ENCODE measurements around the gene TRIO. TPM values are rescaled to one million over a fixed set of nuclear protein-coding genes. Genes with fewer than 3 reads are reported as not detected.

TRIO gene
- total RNA-seq, 2 donors from 2014 or later: 62.0 to 137 TPM

DNA sequence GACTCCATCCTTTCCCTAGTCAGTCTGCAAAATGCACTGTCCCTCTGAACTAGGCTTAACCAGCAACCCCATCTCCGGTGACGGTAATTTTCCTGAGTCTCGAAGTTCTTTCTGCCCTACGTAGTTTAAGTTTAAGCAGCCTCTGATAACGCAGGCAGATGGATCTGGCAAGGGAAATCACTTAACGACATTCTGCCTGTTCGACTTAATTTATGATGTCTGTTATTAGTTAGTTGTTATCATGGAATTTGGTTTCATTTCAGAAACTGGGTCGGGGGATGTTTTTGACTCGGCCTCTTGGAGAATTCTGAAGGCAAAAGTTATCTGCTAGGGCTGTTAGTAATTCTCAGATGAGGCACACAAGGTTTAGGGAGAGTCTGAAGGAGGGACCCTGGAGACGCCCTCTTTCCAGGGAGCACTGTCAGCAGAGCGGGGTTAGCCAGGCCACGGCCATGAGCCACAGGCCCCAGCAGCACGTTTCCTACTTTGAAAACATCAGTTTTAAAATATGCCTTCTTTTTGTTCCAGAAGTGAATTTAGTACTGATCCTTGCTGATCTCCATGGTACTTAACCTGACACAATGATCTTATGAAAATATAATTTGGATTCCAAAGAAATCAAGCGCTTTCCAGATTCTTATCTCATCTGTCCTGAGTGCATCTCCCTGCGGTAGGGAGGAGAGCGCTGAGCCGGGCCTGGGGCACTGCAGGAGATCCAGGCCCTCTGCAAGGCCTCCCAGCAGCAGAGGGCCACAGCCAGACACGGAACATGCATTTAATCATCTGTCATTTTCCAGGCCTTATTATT is 267.5 kb downstream of the TRIO start:
- Histone ChIP-seq H3K4me3 (no peak overlapping the region), H3K4me1 (no peaks in the 10 kb centered on the region), H3K27ac (no peak overlapping the region), H3K27me3 (no peaks in the 10 kb centered on the region), H3K36me3 (replicated peaks in 1 of 2; ENCODE audit: insufficient read depth in 1 of 2, low read depth in 2 of 2) (peaks cover 0 to 8% of the 10 kb centered on the region in 2 donors), H3K9me3 (no peaks in the 10 kb centered on the region)
- DNase-seq (no peak), ATAC-seq (no peak)
- intact Hi-C loops (cut with DNase I): no loop called here
- 68 to 73% methylated on average over 18 of the region's 18 CpGs for WGBS, 2 donors
- TF ChIP-seq, protein P1, sequence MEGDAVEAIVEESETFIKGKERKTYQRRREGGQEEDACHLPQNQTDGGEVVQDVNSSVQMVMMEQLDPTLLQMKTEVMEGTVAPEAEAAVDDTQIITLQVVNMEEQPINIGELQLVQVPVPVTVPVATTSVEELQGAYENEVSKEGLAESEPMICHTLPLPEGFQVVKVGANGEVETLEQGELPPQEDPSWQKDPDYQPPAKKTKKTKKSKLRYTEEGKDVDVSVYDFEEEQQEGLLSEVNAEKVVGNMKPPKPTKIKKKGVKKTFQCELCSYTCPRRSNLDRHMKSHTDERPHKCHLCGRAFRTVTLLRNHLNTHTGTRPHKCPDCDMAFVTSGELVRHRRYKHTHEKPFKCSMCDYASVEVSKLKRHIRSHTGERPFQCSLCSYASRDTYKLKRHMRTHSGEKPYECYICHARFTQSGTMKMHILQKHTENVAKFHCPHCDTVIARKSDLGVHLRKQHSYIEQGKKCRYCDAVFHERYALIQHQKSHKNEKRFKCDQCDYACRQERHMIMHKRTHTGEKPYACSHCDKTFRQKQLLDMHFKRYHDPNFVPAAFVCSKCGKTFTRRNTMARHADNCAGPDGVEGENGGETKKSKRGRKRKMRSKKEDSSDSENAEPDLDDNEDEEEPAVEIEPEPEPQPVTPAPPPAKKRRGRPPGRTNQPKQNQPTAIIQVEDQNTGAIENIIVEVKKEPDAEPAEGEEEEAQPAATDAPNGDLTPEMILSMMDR (IDR thresholded peaks at IDR 0.05): no peak
- no peak for TF ChIP-seq POLR2A (IDR thresholded peaks at IDR 0.05)

DNA sequence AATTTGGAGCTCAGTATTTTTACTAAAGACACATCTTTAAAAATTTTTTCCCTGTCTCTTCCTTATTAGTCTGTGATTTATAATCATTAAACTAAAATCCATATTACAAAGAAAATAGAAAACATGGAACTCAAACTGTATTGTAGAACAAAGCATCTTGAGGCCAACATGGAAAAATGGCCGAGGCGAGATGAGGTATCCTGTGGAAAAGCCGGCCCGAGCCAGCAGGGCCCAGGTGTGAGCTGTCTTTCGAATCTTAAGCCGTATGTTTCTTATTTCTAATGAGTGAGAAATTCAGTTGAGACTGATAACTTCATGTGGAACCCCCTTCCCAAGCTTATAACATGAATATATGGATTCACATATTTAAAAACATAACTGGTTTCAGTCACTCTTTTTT is 268.1 kb downstream of the TRIO start:
- H3K9me3 ChIP-seq: no peaks in the 10 kb centered on the region
- intact Hi-C loops (cut with DNase I): no loop called here
- H3K4me1 ChIP-seq: no peaks in the 10 kb centered on the region
- peaks cover 0 to 7% of the 10 kb centered on the region in 2 donors for H3K36me3 ChIP-seq (replicated peaks in 1 of 2; ENCODE audit: insufficient read depth in 1 of 2, low read depth in 2 of 2)
- ATAC-seq (no peak), DNase-seq (no peak)
- no peak for TF ChIP-seq POLR2A (IDR thresholded peaks at IDR 0.05)
- H3K27me3 ChIP-seq: no peaks in the 10 kb centered on the region
- H3K4me3 ChIP-seq: no peak overlapping the region
- no peak overlapping the region for H3K27ac ChIP-seq
- WGBS, 2 donors: 94% methylated on average over 6 of the region's 6 CpGs

DNA sequence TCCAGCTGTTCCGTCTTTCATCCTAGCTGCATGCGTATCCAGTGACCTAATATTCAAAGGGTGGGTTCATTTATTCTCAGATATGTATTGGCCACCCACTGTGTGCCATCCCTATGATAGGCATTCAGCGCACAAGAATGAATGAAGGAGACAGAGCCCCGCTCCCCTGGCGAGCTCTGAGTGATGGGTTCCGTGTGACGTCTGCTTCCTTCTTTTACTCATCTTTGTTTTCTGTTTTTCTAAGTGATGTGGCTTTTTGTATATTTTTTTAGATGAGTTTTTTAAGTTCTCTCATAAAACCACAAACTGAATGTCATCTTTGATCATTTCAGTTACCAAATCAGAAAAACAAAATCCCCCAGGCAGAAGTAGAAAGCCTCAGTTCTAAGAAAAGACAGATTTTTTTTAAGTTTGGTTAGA is 270.2 kb downstream of the TRIO start:
- intact Hi-C loops (cut with DNase I): no loop called here
- 84 to 98% methylated on average over 7 of the region's 7 CpGs for WGBS, 2 donors
- no peaks in the 10 kb centered on the region for H3K27me3 ChIP-seq
- no peak overlapping the region for H3K4me3 ChIP-seq
- H3K36me3 ChIP-seq (replicated peaks in 1 of 2; ENCODE audit: insufficient read depth in 1 of 2, low read depth in 2 of 2): peaks cover 0 to 3% of the 10 kb centered on the region in 2 donors
- TF ChIP-seq POLR2A (IDR thresholded peaks at IDR 0.05): no peak
- TF ChIP-seq, protein P1 (IDR thresholded peaks at IDR 0.05): no peak
- ATAC-seq (no peak), DNase-seq (no peak)
- no peaks in the 10 kb centered on the region for H3K4me1 ChIP-seq
- H3K9me3 ChIP-seq: no peaks in the 10 kb centered on the region
- H3K27ac ChIP-seq: no peak overlapping the region

DNA sequence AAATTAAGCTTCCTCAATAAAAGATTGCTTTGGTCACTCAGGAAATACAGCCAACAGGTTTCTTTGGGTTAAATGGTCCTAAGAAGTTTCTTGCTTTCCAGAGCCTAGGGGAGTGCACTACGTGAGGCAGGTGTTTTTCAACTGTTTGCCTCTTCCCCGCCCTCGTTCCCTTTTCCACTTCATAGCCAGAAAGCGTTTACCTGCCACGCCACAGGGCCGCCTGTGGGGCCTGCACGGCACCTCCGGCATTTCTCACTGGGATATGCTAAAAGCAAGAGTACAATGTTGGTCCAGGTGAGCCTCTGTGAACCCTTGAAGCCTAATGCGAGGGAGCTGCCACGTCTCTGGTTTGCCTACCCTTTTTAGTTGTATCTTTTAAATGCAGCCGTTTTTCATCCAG is 270.9 kb downstream of the TRIO start:
- no peak for DNase-seq
- intact Hi-C loops (cut with DNase I): no loop called here
- Histone ChIP-seq H3K27me3 (no peaks in the 10 kb centered on the region), H3K4me3 (no peak overlapping the region), H3K36me3 (replicated peaks in 1 of 2; ENCODE audit: insufficient read depth in 1 of 2, low read depth in 2 of 2) (peaks cover 0 to 3% of the 10 kb centered on the region in 2 donors), H3K4me1 (no peaks in the 10 kb centered on the region), H3K27ac (no peak overlapping the region), H3K9me3 (no peaks in the 10 kb centered on the region)
- ATAC-seq: no peak
- TF ChIP-seq POLR2A (IDR thresholded peaks at IDR 0.05): no peak
- TF ChIP-seq, protein P1 (IDR thresholded peaks at IDR 0.05): no peak
- WGBS, 2 donors: 85 to 87% methylated on average over 11 of the region's 11 CpGs

DNA sequence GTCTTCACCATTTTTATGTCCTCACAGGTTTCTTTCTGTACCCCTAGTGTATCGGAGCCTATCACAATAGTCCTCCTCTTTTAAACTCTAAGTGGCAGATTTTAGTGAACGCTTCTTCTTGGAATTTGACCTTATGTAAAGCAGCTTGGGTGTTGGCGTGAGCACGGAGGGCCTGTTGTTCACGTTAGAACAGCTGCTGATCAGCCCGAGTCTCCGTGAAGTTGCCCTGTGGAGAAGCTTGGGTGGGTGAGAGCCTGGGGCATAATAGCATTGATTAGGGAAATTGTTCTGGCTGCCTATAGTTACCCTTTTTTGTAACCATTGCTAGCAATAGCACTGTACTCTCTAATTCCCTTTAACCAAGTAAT is 271.5 kb downstream of the TRIO start:
- Histone ChIP-seq H3K4me3 (no peak overlapping the region), H3K36me3 (replicated peaks in 1 of 2; ENCODE audit: insufficient read depth in 1 of 2, low read depth in 2 of 2) (peaks cover 0 to 3% of the 10 kb centered on the region in 2 donors), H3K4me1 (no peaks in the 10 kb centered on the region), H3K27me3 (no peaks in the 10 kb centered on the region), H3K27ac (no peak overlapping the region), H3K9me3 (no peaks in the 10 kb centered on the region)
- no peak for DNase-seq
- WGBS, 2 donors: 83 to 88% methylated on average over 7 of the region's 7 CpGs
- no peak for ATAC-seq
- TF ChIP-seq, protein P1 (IDR thresholded peaks at IDR 0.05): no peak
- no peak for TF ChIP-seq POLR2A (IDR thresholded peaks at IDR 0.05)
- intact Hi-C loops (cut with DNase I): no loop called here
